Mesendoderm (in vitro differentiated cells): ENCODE measurements around the gene C1QTNF1.
A peak's percentile ranks its signal among the peaks of the same experiment; 100 is the strongest.

Source experiments
- DNase-seq: peaks from one replicate; pipeline ENCODE4 v3.0.0; 2013
- H2AK5ac ChIP-seq: 2 replicates; pipeline ENCODE4 v1.6.1; 2013; ENCODE audit warnings: low read length, inconsistent platforms
- H2BK120ac ChIP-seq: 2 replicates; pipeline ENCODE4 v1.6.1; 2013; ENCODE audit warnings: low read depth, mild to moderate bottlenecking, low read length, moderate library complexity, mixed read lengths
- H2BK15ac ChIP-seq: replicated peaks from 2 replicates; pipeline ENCODE4 v1.6.1; 2013; ENCODE audit warnings: low read depth, mild to moderate bottlenecking, moderate library complexity
- H2BK5ac ChIP-seq: 2 replicates; pipeline ENCODE4 v1.6.1; 2013; ENCODE audit warnings: low read length, inconsistent platforms
- H3K18ac ChIP-seq: 2 replicates; pipeline ENCODE4 v1.6.1; 2013; ENCODE audit warnings: mild to moderate bottlenecking, low read length, mixed read lengths
- H3K23ac ChIP-seq: one replicate; pipeline ENCODE4 v1.6.1; 2013; ENCODE audit warnings: low read length
- H3K27ac ChIP-seq: 2 replicates; pipeline ENCODE4 v1.5.1; 2013; ENCODE audit warnings: low read depth, mild to moderate bottlenecking, inconsistent platforms, low read length, moderate library complexity
- H3K27me3 ChIP-seq: 2 replicates; pipeline ENCODE4 v1.6.1; 2013; ENCODE audit warnings: low read length, control low read depth, mild to moderate bottlenecking, inconsistent platforms; ENCODE audit not compliant: insufficient read depth, poor library complexity
- H3K36me3 ChIP-seq: 2 replicates; pipeline ENCODE4 v1.6.1; 2013; ENCODE audit warnings: low read length, inconsistent platforms; ENCODE audit not compliant: control insufficient read depth, insufficient read depth
- H3K4ac ChIP-seq: one replicate; pipeline ENCODE4 v1.6.1; 2013; ENCODE audit warnings: low read depth, mild to moderate bottlenecking, low read length, moderate library complexity
- H3K4me1 ChIP-seq: 2 replicates; pipeline ENCODE4 v1.6.1; 2013; ENCODE audit warnings: low read depth, low read length, inconsistent platforms; ENCODE audit not compliant: control insufficient read depth
- H3K4me2 ChIP-seq: 2 replicates; pipeline ENCODE4 v1.6.1; 2013; ENCODE audit warnings: low read length
- H3K4me3 ChIP-seq: 2 replicates; pipeline ENCODE4 v1.5.1; 2013; ENCODE audit warnings: mild to moderate bottlenecking, low read length
- H3K56ac ChIP-seq: one replicate; pipeline ENCODE4 v1.6.1; 2013; ENCODE audit warnings: low read length
- H3K79me1 ChIP-seq: 2 replicates; pipeline ENCODE4 v1.6.1; 2013; ENCODE audit warnings: low read length, inconsistent platforms
- H3K79me2 ChIP-seq: 2 replicates; pipeline ENCODE4 v1.6.1; 2013; ENCODE audit warnings: mild to moderate bottlenecking, low read length; ENCODE audit not compliant: control insufficient read depth, insufficient read depth
- H3K9ac ChIP-seq: 2 replicates; pipeline ENCODE4 v1.6.1; 2013; ENCODE audit warnings: low read length, inconsistent platforms
- H4K5ac ChIP-seq: one replicate; pipeline ENCODE4 v1.6.1; 2013; ENCODE audit warnings: low read length
- H4K8ac ChIP-seq: one replicate; pipeline ENCODE4 v1.6.1; 2013; ENCODE audit warnings: low read depth, mild to moderate bottlenecking, control low read depth, low read length, moderate library complexity
- WGBS: extraction: QIAGEN DNeasy Blood & Tissue Kit; methylation state at CpG from one replicate; pipeline ENCODE4 v1.1.7; 2013; ENCODE audit warnings: low lambda C conversion rate, missing lambda C conversion rate; ENCODE audit not compliant: insufficient coverage; ENCODE audit errors: extremely low coverage; 5-methylcytosine and 5-hydroxymethylcytosine counted together

Gene C1QTNF1

GRCh38 chr17:79057737-79058385, 33.9 kb downstream of the C1QTNF1 start:
- WGBS, result no CpG with 5 or more reads among the region's 10 CpGs
- H2BK120ac ChIP-seq, result no peak overlapping the region
- no peak overlapping the region for H3K18ac ChIP-seq
- no peaks in the 10 kb centered on the region for H3K4me1 ChIP-seq
- H2AK5ac ChIP-seq, result no peak overlapping the region
- no peak overlapping the region for H4K5ac ChIP-seq
- H3K4me3 ChIP-seq, result no peak overlapping the region
- no peak overlapping the region for H3K9ac ChIP-seq
- H2BK5ac ChIP-seq, result no peak overlapping the region
- no peaks in the 10 kb centered on the region for H3K79me2 ChIP-seq
- no peak overlapping the region for H3K27ac ChIP-seq
- no peaks in the 10 kb centered on the region for H3K27me3 ChIP-seq
- H3K79me1 ChIP-seq, result no peaks in the 10 kb centered on the region
- DNase-seq, result no peak
- no peak overlapping the region for H3K56ac ChIP-seq
- no peak overlapping the region for H4K8ac ChIP-seq
- no peak overlapping the region for H3K23ac ChIP-seq
- H3K4me2 ChIP-seq, result no peak overlapping the region
- H3K4ac ChIP-seq, result no peak overlapping the region
- no peaks in the 10 kb centered on the region for H3K36me3 ChIP-seq
- no peak overlapping the region for H2BK15ac ChIP-seq

- Histone ChIP-seq H2BK5ac (no peak overlapping the region), H3K18ac (no peak overlapping the region), H2BK120ac (no peak overlapping the region), H3K79me1 (no peaks in the 10 kb centered on the region), H3K79me2 (no peaks in the 10 kb centered on the region), H3K4me2 (no peak overlapping the region), H4K8ac (no peak overlapping the region), H3K4ac (no peak overlapping the region), H2BK15ac (no peak overlapping the region), H3K27me3 (no peaks in the 10 kb centered on the region), H4K5ac (no peak overlapping the region), H2AK5ac (no peak overlapping the region), H3K56ac (no peak overlapping the region), H3K36me3 (no peaks in the 10 kb centered on the region), H3K27ac (no peak overlapping the region), H3K4me3 (no peak overlapping the region), H3K9ac (no peak overlapping the region), H3K23ac (no peak overlapping the region), H3K4me1 (no peaks in the 10 kb centered on the region)
- no peak for DNase-seq
- no CpG with 5 or more reads among the region's 7 CpGs for WGBS
Observed at GRCh38 chr17:79062691-79063090, 38.7 kb downstream of the C1QTNF1 start.

- H3K9ac ChIP-seq, result no peak overlapping the region
- H3K27me3 ChIP-seq, result no peaks in the 10 kb centered on the region
- no peaks in the 10 kb centered on the region for H3K79me1 ChIP-seq
- no peak overlapping the region for H3K23ac ChIP-seq
- no peaks in the 10 kb centered on the region for H3K36me3 ChIP-seq
- no peak overlapping the region for H3K4me3 ChIP-seq
- H3K4ac ChIP-seq, result no peak overlapping the region
- no peak overlapping the region for H2AK5ac ChIP-seq
- DNase-seq, result no peak
- H3K79me2 ChIP-seq, result no peaks in the 10 kb centered on the region
- H3K4me2 ChIP-seq, result no peak overlapping the region
- H3K27ac ChIP-seq, result no peak overlapping the region
- H3K18ac ChIP-seq, result no peak overlapping the region
- H2BK5ac ChIP-seq, result no peak overlapping the region
- H2BK120ac ChIP-seq, result no peak overlapping the region
- H2BK15ac ChIP-seq, result no peak overlapping the region
- no peak overlapping the region for H3K56ac ChIP-seq
- H4K5ac ChIP-seq, result no peak overlapping the region
- no CpG with 5 or more reads among the region's 4 CpGs for WGBS
- H3K4me1 ChIP-seq, result no peaks in the 10 kb centered on the region
- no peak overlapping the region for H4K8ac ChIP-seq
Observed at GRCh38 chr17:79064026-79064425, 40.1 kb downstream of the C1QTNF1 start.

GRCh38 chr17:79065105-79065670, 41.2 kb downstream of the C1QTNF1 start:
- no peak overlapping the region for H2BK120ac ChIP-seq
- no peak overlapping the region for H2BK15ac ChIP-seq
- no peak overlapping the region for H4K5ac ChIP-seq
- no peaks in the 10 kb centered on the region for H3K79me1 ChIP-seq
- DNase-seq, result peak; percentile 61
- H2BK5ac ChIP-seq, result no peak overlapping the region
- H3K36me3 ChIP-seq, result no peaks in the 10 kb centered on the region
- H3K9ac ChIP-seq, result no peak overlapping the region
- no peak overlapping the region for H3K18ac ChIP-seq
- no peak overlapping the region for H3K4ac ChIP-seq
- H2AK5ac ChIP-seq, result no peak overlapping the region
- no peak overlapping the region for H3K4me3 ChIP-seq
- H3K4me2 ChIP-seq, result no peak overlapping the region
- no peak overlapping the region for H3K27ac ChIP-seq
- WGBS, result no CpG with 5 or more reads among the region's 10 CpGs
- no peaks in the 10 kb centered on the region for H3K4me1 ChIP-seq
- no peaks in the 10 kb centered on the region for H3K79me2 ChIP-seq
- no peak overlapping the region for H3K56ac ChIP-seq
- no peak overlapping the region for H3K23ac ChIP-seq
- no peaks in the 10 kb centered on the region for H3K27me3 ChIP-seq
- H4K8ac ChIP-seq, result no peak overlapping the region

GRCh38 chr17:79066963-79067362, 43.0 kb downstream of the C1QTNF1 start:
- H3K18ac ChIP-seq, result no peak overlapping the region
- H3K79me2 ChIP-seq, result no peaks in the 10 kb centered on the region
- no peaks in the 10 kb centered on the region for H3K79me1 ChIP-seq
- no peak overlapping the region for H4K8ac ChIP-seq
- no peak overlapping the region for H2BK120ac ChIP-seq
- no peak overlapping the region for H3K4me3 ChIP-seq
- no peak overlapping the region for H2BK5ac ChIP-seq
- H4K5ac ChIP-seq, result no peak overlapping the region
- no peak for DNase-seq
- H3K27me3 ChIP-seq, result no peaks in the 10 kb centered on the region
- H3K56ac ChIP-seq, result no peak overlapping the region
- H3K27ac ChIP-seq, result no peak overlapping the region
- H3K4me1 ChIP-seq, result no peaks in the 10 kb centered on the region
- no CpG with 5 or more reads among the region's 6 CpGs for WGBS
- no peaks in the 10 kb centered on the region for H3K36me3 ChIP-seq
- H2AK5ac ChIP-seq, result no peak overlapping the region
- no peak overlapping the region for H3K23ac ChIP-seq
- no peak overlapping the region for H3K4me2 ChIP-seq
- H3K4ac ChIP-seq, result no peak overlapping the region
- H2BK15ac ChIP-seq, result no peak overlapping the region
- no peak overlapping the region for H3K9ac ChIP-seq
